Retinal pigment epithelial cell (primary cell): ENCODE measurements around the gene DSTYK.
A peak's percentile ranks its signal among the peaks of the same experiment; 100 is the strongest.

Experiments
- DNase-seq: peaks from one replicate; pipeline ENCODE4 v3.0.0-alpha.2; 2010; ENCODE audit warnings: low read depth
- H3K4me3 ChIP-seq: 2 replicates; pipeline ENCODE4 v1.5.1; 2011; ENCODE audit warnings: mild to moderate bottlenecking, low read length, control low read depth, moderate library complexity
- CTCF ChIP-seq: conservative IDR thresholded peaks from 2 replicates; pipeline ENCODE4 v1.5.1; 2011; ENCODE audit warnings: low read depth, low read length, control low read depth, inconsistent platforms

The DSTYK gene, protein sequence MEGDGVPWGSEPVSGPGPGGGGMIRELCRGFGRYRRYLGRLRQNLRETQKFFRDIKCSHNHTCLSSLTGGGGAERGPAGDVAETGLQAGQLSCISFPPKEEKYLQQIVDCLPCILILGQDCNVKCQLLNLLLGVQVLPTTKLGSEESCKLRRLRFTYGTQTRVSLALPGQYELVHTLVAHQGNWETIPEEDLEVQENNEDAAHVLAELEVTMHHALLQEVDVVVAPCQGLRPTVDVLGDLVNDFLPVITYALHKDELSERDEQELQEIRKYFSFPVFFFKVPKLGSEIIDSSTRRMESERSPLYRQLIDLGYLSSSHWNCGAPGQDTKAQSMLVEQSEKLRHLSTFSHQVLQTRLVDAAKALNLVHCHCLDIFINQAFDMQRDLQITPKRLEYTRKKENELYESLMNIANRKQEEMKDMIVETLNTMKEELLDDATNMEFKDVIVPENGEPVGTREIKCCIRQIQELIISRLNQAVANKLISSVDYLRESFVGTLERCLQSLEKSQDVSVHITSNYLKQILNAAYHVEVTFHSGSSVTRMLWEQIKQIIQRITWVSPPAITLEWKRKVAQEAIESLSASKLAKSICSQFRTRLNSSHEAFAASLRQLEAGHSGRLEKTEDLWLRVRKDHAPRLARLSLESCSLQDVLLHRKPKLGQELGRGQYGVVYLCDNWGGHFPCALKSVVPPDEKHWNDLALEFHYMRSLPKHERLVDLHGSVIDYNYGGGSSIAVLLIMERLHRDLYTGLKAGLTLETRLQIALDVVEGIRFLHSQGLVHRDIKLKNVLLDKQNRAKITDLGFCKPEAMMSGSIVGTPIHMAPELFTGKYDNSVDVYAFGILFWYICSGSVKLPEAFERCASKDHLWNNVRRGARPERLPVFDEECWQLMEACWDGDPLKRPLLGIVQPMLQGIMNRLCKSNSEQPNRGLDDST

GRCh38 chr1:205211169-205211838, at the start of gene DSTYK:
TSS of gene DSTYK (minus strand) at chr1:205211702. CDS start at chr1:205211535, 167 bp downstream.
- DNase-seq: peak; percentile 85
- no peak for TF ChIP-seq CTCF
- peak within 1 kb of the TSS; percentile 85 for H3K4me3 ChIP-seq

- no peak for DNase-seq
- H3K4me3 ChIP-seq: no peak overlapping the region
- no peak for TF ChIP-seq CTCF
Observed at GRCh38 chr1:205259998-205260397, 48.5 kb upstream of the DSTYK start.

DNA sequence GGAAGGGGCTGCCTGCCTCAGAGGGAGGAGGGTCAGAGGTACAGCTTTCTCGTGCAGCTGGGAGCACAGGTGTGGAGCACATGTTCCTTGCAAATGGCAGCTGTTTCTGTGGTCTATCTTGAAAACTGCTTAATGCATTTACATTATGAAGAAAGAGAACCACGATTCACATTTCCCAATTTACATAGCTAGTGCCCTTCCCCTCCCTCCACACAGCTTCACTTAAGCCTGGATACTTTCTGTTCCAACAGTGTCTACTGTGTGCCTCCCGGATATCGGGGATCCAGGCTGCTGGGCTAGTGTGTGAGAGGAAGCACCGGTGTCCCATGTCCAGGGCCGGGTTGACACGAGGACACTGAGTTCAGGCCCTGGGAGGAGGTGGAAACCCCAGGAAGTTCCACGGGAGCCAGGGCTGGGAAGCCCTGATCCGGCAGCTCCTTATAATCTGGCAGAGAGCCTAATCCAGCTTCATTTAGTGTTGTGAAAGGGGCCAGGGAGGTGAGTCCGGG, 47.9 kb upstream of the DSTYK start:
- TF ChIP-seq CTCF: no peak
- no peak overlapping the region for H3K4me3 ChIP-seq
- no peak for DNase-seq

GRCh38 chr1:205258719-205259118, 47.2 kb upstream of the DSTYK start:
- DNase-seq: no peak
- TF ChIP-seq CTCF: no peak
- no peak overlapping the region for H3K4me3 ChIP-seq

DNA sequence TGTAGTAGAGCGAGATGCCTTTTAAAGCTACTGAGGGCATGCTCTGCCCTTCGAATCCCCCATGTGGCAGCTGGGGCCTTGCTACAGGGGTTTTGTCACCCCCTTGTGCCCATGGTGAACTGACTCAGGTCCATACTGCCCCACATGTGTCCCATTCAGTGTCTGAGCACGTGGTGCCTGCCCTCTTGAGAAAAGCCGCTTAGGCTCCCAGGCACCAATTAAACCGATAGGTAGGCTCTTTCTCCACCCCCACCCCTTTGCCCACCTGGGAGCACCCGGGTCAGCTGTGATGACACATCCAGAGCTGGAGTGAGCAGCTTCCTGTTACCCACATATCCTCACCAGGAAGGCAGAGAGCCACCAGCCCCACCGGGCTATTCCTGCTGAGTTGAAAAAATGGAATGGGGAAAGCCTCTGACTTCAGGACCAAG, 46.8 kb upstream of the DSTYK start:
- DNase-seq: no peak
- TF ChIP-seq CTCF: no peak
- H3K4me3 ChIP-seq: no peak overlapping the region

DNA sequence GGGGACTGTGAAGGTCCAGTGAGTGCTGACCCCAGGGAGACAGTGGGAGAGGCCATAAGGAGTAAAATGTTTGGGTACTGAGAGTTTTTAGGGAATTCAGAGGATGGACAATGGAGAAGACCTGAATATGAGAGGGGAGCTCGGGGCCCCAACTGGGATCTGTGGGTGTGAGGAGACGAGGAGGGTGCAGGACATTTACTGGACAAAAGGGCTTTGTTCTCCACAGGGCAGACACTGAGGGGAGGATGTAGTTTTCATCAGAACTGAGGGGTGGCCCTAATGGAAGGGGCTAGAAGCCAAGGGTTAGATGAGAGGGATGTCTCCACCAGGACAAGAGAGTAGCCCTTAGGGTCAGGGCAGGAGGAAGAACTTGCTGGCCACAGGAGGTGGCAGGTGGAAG, 46.2 kb upstream of the DSTYK start:
- TF ChIP-seq CTCF: no peak
- DNase-seq: no peak
- peak overlapping the region; percentile 35 for H3K4me3 ChIP-seq
